HL-60 (cell line): Measurements from ENCODE around the gene FBXL20.

Experiments used
- GABPA ChIP-seq: IDR thresholded peaks from 2 replicates; pipeline ENCODE4 v1.6.1; 2012; ENCODE audit warnings: low read depth
- TF ChIP-seq, protein P1 (sequence below): IDR thresholded peaks from one replicate; pipeline ENCODE4 v1.5.1; 2011; ENCODE audit warnings: low read length, control low read depth, inconsistent platforms; ENCODE audit not compliant: insufficient read depth

DNA sequence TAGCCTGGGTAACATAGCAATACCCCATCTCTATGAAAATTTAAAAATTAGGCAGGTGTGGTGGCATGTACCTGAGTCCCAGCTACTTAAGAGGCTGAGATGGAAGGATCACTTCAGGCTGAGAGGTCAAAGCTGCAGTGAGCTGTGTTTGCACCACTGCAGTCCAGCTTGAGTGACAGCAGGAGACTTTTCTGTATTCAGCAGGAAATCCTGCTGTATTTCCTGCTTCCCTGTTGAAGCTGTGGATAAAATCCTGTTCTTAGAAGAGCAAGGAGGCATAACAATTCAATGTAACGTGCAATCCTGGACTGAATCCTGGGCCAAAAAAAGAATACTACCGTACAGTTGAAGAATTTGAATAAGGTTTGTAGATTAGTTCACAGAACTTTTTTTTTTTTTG, 62.2 kb downstream of the FBXL20 start:
- no peak for TF ChIP-seq GABPA
- TF ChIP-seq, protein P1, sequence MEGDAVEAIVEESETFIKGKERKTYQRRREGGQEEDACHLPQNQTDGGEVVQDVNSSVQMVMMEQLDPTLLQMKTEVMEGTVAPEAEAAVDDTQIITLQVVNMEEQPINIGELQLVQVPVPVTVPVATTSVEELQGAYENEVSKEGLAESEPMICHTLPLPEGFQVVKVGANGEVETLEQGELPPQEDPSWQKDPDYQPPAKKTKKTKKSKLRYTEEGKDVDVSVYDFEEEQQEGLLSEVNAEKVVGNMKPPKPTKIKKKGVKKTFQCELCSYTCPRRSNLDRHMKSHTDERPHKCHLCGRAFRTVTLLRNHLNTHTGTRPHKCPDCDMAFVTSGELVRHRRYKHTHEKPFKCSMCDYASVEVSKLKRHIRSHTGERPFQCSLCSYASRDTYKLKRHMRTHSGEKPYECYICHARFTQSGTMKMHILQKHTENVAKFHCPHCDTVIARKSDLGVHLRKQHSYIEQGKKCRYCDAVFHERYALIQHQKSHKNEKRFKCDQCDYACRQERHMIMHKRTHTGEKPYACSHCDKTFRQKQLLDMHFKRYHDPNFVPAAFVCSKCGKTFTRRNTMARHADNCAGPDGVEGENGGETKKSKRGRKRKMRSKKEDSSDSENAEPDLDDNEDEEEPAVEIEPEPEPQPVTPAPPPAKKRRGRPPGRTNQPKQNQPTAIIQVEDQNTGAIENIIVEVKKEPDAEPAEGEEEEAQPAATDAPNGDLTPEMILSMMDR: no peak
